Stimulated activated CD4-positive, alpha-beta T cell treated with anti-CD3 and anti-CD28 coated beads, TNF-alpha, amount 100 ng/mL, for 1 hour (primary cell): ENCODE results near the gene HOXC11.

Experiments used
- DNase-seq, 3 donors: peaks; one replicate each; pipeline ENCODE4 v3.0.0-alpha.2; 2020; ENCODE audit warnings: low read depth in 3 of 3, low spot score in 1 of 3

HOXC11 gene

GRCh38 chr12:54020591-54021405 lies 47.9 kb downstream of the HOXC11 start:
- DNase-seq, result no peak

- DNase-seq, result no peak
These were observed 48.6 kb downstream of the HOXC11 start for GRCh38 chr12:54021432-54022013.

- no peak for DNase-seq
These were observed 50.3 kb downstream of the HOXC11 start for GRCh38 chr12:54022960-54023884.

- DNase-seq, result no peak
These were observed 51.2 kb downstream of the HOXC11 start for GRCh38 chr12:54024127-54024526.

GRCh38 chr12:54024581-54025305 lies 51.8 kb downstream of the HOXC11 start:
- no peak for DNase-seq

GRCh38 chr12:54025499-54026405 lies 52.8 kb downstream of the HOXC11 start:
- no peak for DNase-seq

GRCh38 chr12:54026640-54027441 lies 53.9 kb downstream of the HOXC11 start:
- no peak for DNase-seq
